OCI-LY1 (cell line): Measurements from ENCODE around the gene SOS1.

ENCODE experiments used
- H2AFZ ChIP-seq: fragments of 200-600 bp; sonication (generic), shearing (Covaris generic); 2 replicates; pipeline ENCODE4 v1.6.0; 2014; ENCODE audit warnings: antibody characterized with exemption, mild to moderate bottlenecking, low read length
- H3F3A ChIP-seq: fragments of 200-600 bp; sonication (generic), shearing (Covaris generic); 2 replicates; pipeline ENCODE4 v1.6.0; 2014; ENCODE audit warnings: mild to moderate bottlenecking, antibody characterized with exemption, low read length, moderate library complexity; ENCODE audit not compliant: insufficient read depth
- H3K27ac ChIP-seq: fragments of 200-600 bp; sonication (generic); 2 replicates; pipeline ENCODE4 v1.5.1; 2014; ENCODE audit warnings: low read length, mixed run types, mild to moderate bottlenecking, low read depth; ENCODE audit not compliant: poor library complexity, severe bottlenecking
- H3K27me3 ChIP-seq: fragments of 200-600 bp; sonication (generic); 2 replicates; pipeline ENCODE4 v1.6.0; 2014; ENCODE audit warnings: antibody characterized with exemption, mild to moderate bottlenecking, low read length, moderate library complexity; ENCODE audit not compliant: insufficient read depth
- H3K36me3 ChIP-seq: fragments of 200-600 bp; sonication (generic); 2 replicates; pipeline ENCODE4 v1.6.1; 2014; ENCODE audit warnings: mild to moderate bottlenecking, antibody characterized with exemption, low read length, moderate library complexity, mixed read lengths; ENCODE audit not compliant: insufficient read depth
- H3K4me1 ChIP-seq: fragments of 200-600 bp; sonication (generic); 2 replicates; pipeline ENCODE4 v1.5.1; 2014; ENCODE audit warnings: mild to moderate bottlenecking, low read length, moderate library complexity; ENCODE audit not compliant: insufficient read depth, severe bottlenecking
- H3K4me2 ChIP-seq: fragments of 200-600 bp; sonication (generic), shearing (Covaris generic); 2 replicates; pipeline ENCODE4 v1.6.1; 2014; ENCODE audit warnings: low read length
- H3K4me3 ChIP-seq: fragments of 200-600 bp; sonication (generic); 2 replicates; pipeline ENCODE4 v1.5.1; 2014; ENCODE audit warnings: low read length, low read depth, mild to moderate bottlenecking, mixed read lengths; ENCODE audit not compliant: poor library complexity, severe bottlenecking
- H3K79me2 ChIP-seq: fragments of 200-600 bp; shearing (Covaris generic); 2 replicates; pipeline ENCODE4 v1.6.1; 2016; ENCODE audit warnings: mixed run types, low read length, mixed read lengths; ENCODE audit not compliant: insufficient read depth
- H3K9ac ChIP-seq: fragments of 200-600 bp; sonication (generic), shearing (Covaris generic); 2 replicates; pipeline ENCODE4 v1.6.1; 2014; ENCODE audit warnings: mild to moderate bottlenecking, low read length, mixed read lengths
- H3K9me2 ChIP-seq: fragments of 200-600 bp; sonication (generic), shearing (Covaris generic); 2 replicates; pipeline ENCODE4 v1.6.1; 2014; ENCODE audit warnings: low read depth, mild to moderate bottlenecking, low read length, mixed read lengths
- H3K9me3 ChIP-seq: fragments of 200-600 bp; shearing (Covaris generic); 2 replicates; pipeline ENCODE4 v1.6.1; 2014; ENCODE audit warnings: low read length, mixed read lengths
- H4K20me1 ChIP-seq: fragments of 200-600 bp; sonication (generic), shearing (Covaris generic); 2 replicates; pipeline ENCODE4 v1.6.0; 2016; ENCODE audit warnings: mild to moderate bottlenecking, low read length; ENCODE audit not compliant: insufficient read depth
- CTCF ChIP-seq: fragments of 200-600 bp; sonication (generic), shearing (Covaris generic); IDR thresholded peaks from 2 replicates; pipeline ENCODE4 v1.5.1; 2017; ENCODE audit warnings: mild to moderate bottlenecking, antibody characterized with exemption, low read length, moderate library complexity, mixed read lengths
- EZH2 ChIP-seq: fragments of 200-600 bp; sonication (generic), shearing (Covaris generic); IDR thresholded peaks from 2 replicates; pipeline ENCODE4 v1.8.0; 2017; ENCODE audit warnings: borderline replicate concordance, mixed run types, mild to moderate bottlenecking, antibody characterized with exemption, low read length, moderate library complexity, mixed read lengths

The SOS1 gene

GRCh38 chr2:38971377-38971776 lies 149.5 kb downstream of the SOS1 start:
- H3K9ac ChIP-seq, result no peak overlapping the region
- TF ChIP-seq CTCF (no peak), EZH2 (no peak)
- H3K9me3 ChIP-seq, result no peaks in the 10 kb centered on the region
- H3K79me2 ChIP-seq, result no peaks in the 10 kb centered on the region
- no peaks in the 10 kb centered on the region for H4K20me1 ChIP-seq
- no peaks in the 10 kb centered on the region for H3F3A ChIP-seq
- no peaks in the 10 kb centered on the region for H3K4me1 ChIP-seq
- H3K27ac ChIP-seq, result no peak overlapping the region
- no peak overlapping the region for H3K4me2 ChIP-seq
- no peak overlapping the region for H3K4me3 ChIP-seq
- no peak overlapping the region for H2AFZ ChIP-seq
- H3K9me2 ChIP-seq, result no peaks in the 10 kb centered on the region
- peaks cover 53% of the 10 kb centered on the region for H3K36me3 ChIP-seq
- H3K27me3 ChIP-seq, result no peaks in the 10 kb centered on the region

GRCh38 chr2:38968021-38968420 lies 152.8 kb downstream of the SOS1 start:
- no peaks in the 10 kb centered on the region for H3K9me3 ChIP-seq
- H3F3A ChIP-seq, result no peaks in the 10 kb centered on the region
- H3K4me3 ChIP-seq, result no peak overlapping the region
- H4K20me1 ChIP-seq, result no peaks in the 10 kb centered on the region
- TF ChIP-seq EZH2 (no peak), CTCF (no peak)
- H3K79me2 ChIP-seq, result no peaks in the 10 kb centered on the region
- H3K9me2 ChIP-seq, result no peaks in the 10 kb centered on the region
- H3K36me3 ChIP-seq, result peaks cover 48% of the 10 kb centered on the region
- H3K4me2 ChIP-seq, result no peak overlapping the region
- no peaks in the 10 kb centered on the region for H3K27me3 ChIP-seq
- no peak overlapping the region for H3K27ac ChIP-seq
- H2AFZ ChIP-seq, result no peak overlapping the region
- H3K9ac ChIP-seq, result no peak overlapping the region
- H3K4me1 ChIP-seq, result no peaks in the 10 kb centered on the region

- no peak overlapping the region for H3K27ac ChIP-seq
- H4K20me1 ChIP-seq, result no peaks in the 10 kb centered on the region
- H3K9me3 ChIP-seq, result no peaks in the 10 kb centered on the region
- H3K9ac ChIP-seq, result no peak overlapping the region
- H2AFZ ChIP-seq, result no peak overlapping the region
- TF ChIP-seq EZH2 (no peak), CTCF (no peak)
- peaks cover 37% of the 10 kb centered on the region for H3K36me3 ChIP-seq
- no peaks in the 10 kb centered on the region for H3K79me2 ChIP-seq
- no peaks in the 10 kb centered on the region for H3K27me3 ChIP-seq
- no peak overlapping the region for H3K4me2 ChIP-seq
- peaks cover 8% of the 10 kb centered on the region for H3K4me1 ChIP-seq
- no peak overlapping the region for H3K4me3 ChIP-seq
- H3F3A ChIP-seq, result no peaks in the 10 kb centered on the region
- no peaks in the 10 kb centered on the region for H3K9me2 ChIP-seq
Measured at GRCh38 chr2:38966678-38967077, 154.2 kb downstream of the SOS1 start.
